K562 (cell line): Measurements from ENCODE around the gene MARS1. TPM values are rescaled to one million over a fixed set of nuclear protein-coding genes. Genes with fewer than 3 reads are reported as not detected.

Experiments used
- ZKSCAN8 ChIP-seq: fragments of 200-800 bp; sonication (Bioruptor generic); IDR thresholded peaks from 2 replicates; pipeline ENCODE4 v1.6.1; 2016; ENCODE audit warnings: missing genetic modification characterization, missing compliant biosample characterization
- polyA plus RNA-seq, 8 experiments: library from polyadenylated mRNA; depleted of rRNA in 4 of 8; stranded (reverse) in 5 of 8; unstranded in 3 of 8; fragments of >200 nt; fragmentation: Nextera tagmentation in 2 of 8; fragmentation: Illumina TruSeq in 1 of 8; extraction: Ambion mirVana in 2 of 8; extraction: Trizol in 1 of 8; gene quantifications; 2 replicates each; pipeline versions ENCODE4 v1.2.1 to v1.2.3, GENCODE V29; 2011 to 2014; ENCODE audit warnings: inconsistent platforms in 1 of 8, missing spikeins in 1 of 8
- total RNA-seq, 7 experiments: library from RNA; depleted of rRNA in 6 of 7; stranded (reverse); fragments of >200 nt in 6 of 7; fragmentation: Illumina TruSeq in 2 of 7; extraction: Trizol in 2 of 7; gene quantifications; 2 replicates each; pipeline versions ENCODE4 v1.2.1 to v1.2.3, GENCODE V29; 2011 to 2021; ENCODE audit warnings: low replicate concordance in 1 of 7
- TF ChIP-seq, protein P1 (sequence below), 2 experiments: fragments of 450-650 bp in 1 of 2; sonication (generic) in 1 of 2; formaldehyde crosslinking in 1 of 2; IDR thresholded peaks; 2 replicates each; pipeline versions ENCODE4 v1.7.1 to v1.9.0; 2016 to 2022; ENCODE audit warnings: inconsistent platforms in 1 of 2, mild to moderate bottlenecking in 1 of 2, missing genetic modification reagents in 1 of 2

MARS1 gene
- total and polyA plus RNA-seq, 9 of the 15 experiments (the other 6 are each of a cell fraction or from before 2014, with no cell fraction given) = 117 to 382 (median 220) TPM

DNA sequence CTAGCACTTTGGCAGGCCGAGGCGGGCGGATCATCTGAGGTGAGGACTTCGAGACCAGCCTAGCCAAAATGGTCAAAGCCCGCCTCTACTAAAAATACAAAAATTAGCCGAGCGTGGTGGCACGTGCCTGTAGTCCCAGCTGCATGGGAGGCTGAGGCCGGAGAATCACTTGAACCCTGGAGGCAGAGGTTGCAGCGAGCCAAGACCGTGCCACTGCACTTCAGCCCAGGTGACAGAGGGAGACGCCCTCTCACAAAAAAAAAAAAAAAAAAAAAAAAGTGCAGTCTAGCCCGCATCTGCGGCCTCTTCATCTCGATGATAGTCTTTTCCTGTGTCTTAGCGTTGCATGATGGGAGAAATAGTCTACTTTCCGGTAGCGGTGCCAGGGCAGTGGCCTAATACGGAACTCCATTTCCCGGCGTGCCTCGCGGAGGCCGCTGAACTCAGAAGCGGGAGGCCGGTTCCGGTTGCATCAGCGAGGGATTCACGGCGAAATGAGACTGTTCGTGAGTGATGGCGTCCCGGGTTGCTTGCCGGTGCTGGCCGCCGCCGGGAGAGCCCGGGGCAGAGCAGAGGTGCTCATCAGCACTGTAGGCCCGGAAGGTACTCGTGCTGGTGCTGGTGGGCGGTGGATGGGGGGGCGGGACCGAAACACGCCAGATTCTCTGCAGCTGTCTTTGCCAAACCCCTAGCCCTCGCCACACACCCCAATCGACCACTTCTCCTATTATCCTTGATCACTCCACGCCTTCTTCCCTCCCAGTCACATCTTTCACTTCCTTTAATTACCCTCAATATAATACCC is at the start of gene MARS1 (continued):
- TF ChIP-seq, protein P1, sequence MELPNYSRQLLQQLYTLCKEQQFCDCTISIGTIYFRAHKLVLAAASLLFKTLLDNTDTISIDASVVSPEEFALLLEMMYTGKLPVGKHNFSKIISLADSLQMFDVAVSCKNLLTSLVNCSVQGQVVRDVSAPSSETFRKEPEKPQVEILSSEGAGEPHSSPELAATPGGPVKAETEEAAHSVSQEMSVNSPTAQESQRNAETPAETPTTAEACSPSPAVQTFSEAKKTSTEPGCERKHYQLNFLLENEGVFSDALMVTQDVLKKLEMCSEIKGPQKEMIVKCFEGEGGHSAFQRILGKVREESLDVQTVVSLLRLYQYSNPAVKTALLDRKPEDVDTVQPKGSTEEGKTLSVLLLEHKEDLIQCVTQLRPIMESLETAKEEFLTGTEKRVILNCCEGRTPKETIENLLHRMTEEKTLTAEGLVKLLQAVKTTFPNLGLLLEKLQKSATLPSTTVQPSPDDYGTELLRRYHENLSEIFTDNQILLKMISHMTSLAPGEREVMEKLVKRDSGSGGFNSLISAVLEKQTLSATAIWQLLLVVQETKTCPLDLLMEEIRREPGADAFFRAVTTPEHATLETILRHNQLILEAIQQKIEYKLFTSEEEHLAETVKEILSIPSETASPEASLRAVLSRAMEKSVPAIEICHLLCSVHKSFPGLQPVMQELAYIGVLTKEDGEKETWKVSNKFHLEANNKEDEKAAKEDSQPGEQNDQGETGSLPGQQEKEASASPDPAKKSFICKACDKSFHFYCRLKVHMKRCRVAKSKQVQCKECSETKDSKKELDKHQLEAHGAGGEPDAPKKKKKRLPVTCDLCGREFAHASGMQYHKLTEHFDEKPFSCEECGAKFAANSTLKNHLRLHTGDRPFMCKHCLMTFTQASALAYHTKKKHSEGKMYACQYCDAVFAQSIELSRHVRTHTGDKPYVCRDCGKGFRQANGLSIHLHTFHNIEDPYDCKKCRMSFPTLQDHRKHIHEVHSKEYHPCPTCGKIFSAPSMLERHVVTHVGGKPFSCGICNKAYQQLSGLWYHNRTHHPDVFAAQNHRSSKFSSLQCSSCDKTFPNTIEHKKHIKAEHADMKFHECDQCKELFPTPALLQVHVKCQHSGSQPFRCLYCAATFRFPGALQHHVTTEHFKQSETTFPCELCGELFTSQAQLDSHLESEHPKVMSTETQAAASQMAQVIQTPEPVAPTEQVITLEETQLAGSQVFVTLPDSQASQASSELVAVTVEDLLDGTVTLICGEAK (IDR thresholded peaks at IDR 0.05) = peak; percentile 97
- TF ChIP-seq, protein P1 (CRISPR knock-in tag; IDR thresholded peaks at IDR 0.05) = no peak
- TF ChIP-seq ZKSCAN8 (CRISPR knock-in tag) = no peak
